Measurements from ENCODE around the gene CBX7. TPM values are rescaled to one million over a fixed set of nuclear protein-coding genes. Genes with fewer than 3 reads are reported as not detected.

Gene CBX7
- total and polyA plus RNA-seq, 2 of the 8 experiments (the other 6 are each of a cell fraction or from before 2014, with no cell fraction given): 6.9 to 8.7 TPM

DNA sequence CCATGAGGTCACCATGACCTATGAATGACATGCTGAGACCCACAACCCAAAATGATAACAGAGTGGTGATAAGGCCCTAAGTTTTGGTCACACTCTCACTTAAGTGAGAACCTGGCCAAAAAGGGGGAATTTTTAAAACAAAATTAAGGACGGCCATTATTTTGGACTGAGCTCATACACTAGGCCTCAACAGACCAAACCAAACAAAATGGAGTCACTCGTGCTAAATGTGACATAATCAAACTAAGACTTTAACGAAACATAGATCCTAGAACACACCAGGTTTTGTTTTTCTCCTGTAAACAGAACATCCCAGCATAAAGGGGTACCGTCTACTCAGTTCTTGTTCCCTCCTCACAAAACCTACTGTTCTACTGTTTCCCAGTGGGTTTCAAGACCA, 44.0 kb downstream of the CBX7 start (continued):
- TF ChIP-seq, protein P1, sequence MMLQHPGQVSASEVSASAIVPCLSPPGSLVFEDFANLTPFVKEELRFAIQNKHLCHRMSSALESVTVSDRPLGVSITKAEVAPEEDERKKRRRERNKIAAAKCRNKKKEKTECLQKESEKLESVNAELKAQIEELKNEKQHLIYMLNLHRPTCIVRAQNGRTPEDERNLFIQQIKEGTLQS (IDR thresholded peaks at IDR 0.05; ENCODE audit: insufficient read depth, low read depth, low read length): no peak
- TF ChIP-seq SIRT6 (IDR thresholded peaks at IDR 0.05; ENCODE audit: low read length) (no peak), NANOG (IDR thresholded peaks at IDR 0.05; ENCODE audit: insufficient read depth, low read depth, low read length, poor library complexity, severe bottlenecking) (no peak)
